GM12874 (cell line): ENCODE results near the gene RAD9B.

Experiments used
- CTCF ChIP-seq: IDR thresholded peaks from 2 replicates; pipeline ENCODE4 v1.5.1; 2011; ENCODE audit warnings: low read depth, mild to moderate bottlenecking, control low read depth, low read length, moderate library complexity; ENCODE audit not compliant: insufficient read depth

RAD9B gene

GRCh38 chr12:110534811-110535210 is 32.7 kb downstream of the RAD9B start:
- no peak for TF ChIP-seq CTCF

GRCh38 chr12:110536834-110537604 is 34.9 kb downstream of the RAD9B start:
- no peak for TF ChIP-seq CTCF

- TF ChIP-seq CTCF: no peak
These were observed 35.7 kb downstream of the RAD9B start for GRCh38 chr12:110537605-110538409.

GRCh38 chr12:110538869-110539622 is 36.9 kb downstream of the RAD9B start:
- TF ChIP-seq CTCF: no peak

- no peak for TF ChIP-seq CTCF
These were observed 37.9 kb downstream of the RAD9B start for GRCh38 chr12:110540048-110540447.

GRCh38 chr12:110543252-110543959 is 41.3 kb downstream of the RAD9B start:
- no peak for TF ChIP-seq CTCF
